OCI-M2 (cell line): Measurements from ENCODE around the gene SLC39A12.

Experiments
- DNase-seq: peaks from one replicate; lab custom pipeline; 2025; ENCODE audit not compliant: unreplicated experiment; lab: John Stamatoyannopoulos, UW

SLC39A12 gene

GRCh38 chr10:17961551-17962422 lies 10.1 kb downstream of the SLC39A12 start:
- DNase-seq: no peak

- DNase-seq: no peak
Measured at GRCh38 chr10:17963431-17963830, 11.7 kb downstream of the SLC39A12 start.

- DNase-seq: no peak
Measured at GRCh38 chr10:17965649-17966235, 14.0 kb downstream of the SLC39A12 start.

GRCh38 chr10:17974505-17974904 lies 22.8 kb downstream of the SLC39A12 start:
- DNase-seq: no peak

GRCh38 chr10:17980846-17981565 lies 29.3 kb downstream of the SLC39A12 start:
- DNase-seq: no peak

GRCh38 chr10:17981766-17982380 lies 30.2 kb downstream of the SLC39A12 start:
- DNase-seq: no peak

GRCh38 chr10:17984056-17984455 lies 32.3 kb downstream of the SLC39A12 start:
- no peak for DNase-seq

GRCh38 chr10:17984563-17984962 lies 32.8 kb downstream of the SLC39A12 start:
- DNase-seq: no peak

- no peak for DNase-seq
Measured at GRCh38 chr10:17989908-17990767, 38.4 kb downstream of the SLC39A12 start.

- DNase-seq: no peak
Measured at GRCh38 chr10:17992266-17992665, 40.5 kb downstream of the SLC39A12 start.

- no peak for DNase-seq
Measured at GRCh38 chr10:17993361-17993760, 41.6 kb downstream of the SLC39A12 start.

- DNase-seq: no peak
Measured at GRCh38 chr10:18000601-18001000, 48.9 kb downstream of the SLC39A12 start.

GRCh38 chr10:18005445-18005780 lies 53.7 kb downstream of the SLC39A12 start:
- DNase-seq: no peak

- no peak for DNase-seq
Measured at GRCh38 chr10:18005781-18006456, 54.2 kb downstream of the SLC39A12 start.

- no peak for DNase-seq
Measured at GRCh38 chr10:18008986-18009385, 57.3 kb downstream of the SLC39A12 start.

- no peak for DNase-seq
Measured at GRCh38 chr10:18010050-18010449, 58.3 kb downstream of the SLC39A12 start.

- no peak for DNase-seq
Measured at GRCh38 chr10:18020523-18020922, 68.8 kb downstream of the SLC39A12 start.

- no peak for DNase-seq
Measured at GRCh38 chr10:18021725-18022480, 70.2 kb downstream of the SLC39A12 start.
